Measurements from ENCODE around the gene CTBP2.
"Not testable (repeated sequence)": the region's sequence is repeated elsewhere in the genome, so short reads cannot be mapped to it uniquely, and the experiment has no call there.

CTBP2 gene

GRCh38 chr10:125179107-125179506, 18.7 kb upstream of the CTBP2 start:
- not testable (repeated sequence) for DNase-seq

- DNase-seq = no peak
Measured at GRCh38 chr10:125177641-125178640, 17.6 kb upstream of the CTBP2 start.

DNA sequence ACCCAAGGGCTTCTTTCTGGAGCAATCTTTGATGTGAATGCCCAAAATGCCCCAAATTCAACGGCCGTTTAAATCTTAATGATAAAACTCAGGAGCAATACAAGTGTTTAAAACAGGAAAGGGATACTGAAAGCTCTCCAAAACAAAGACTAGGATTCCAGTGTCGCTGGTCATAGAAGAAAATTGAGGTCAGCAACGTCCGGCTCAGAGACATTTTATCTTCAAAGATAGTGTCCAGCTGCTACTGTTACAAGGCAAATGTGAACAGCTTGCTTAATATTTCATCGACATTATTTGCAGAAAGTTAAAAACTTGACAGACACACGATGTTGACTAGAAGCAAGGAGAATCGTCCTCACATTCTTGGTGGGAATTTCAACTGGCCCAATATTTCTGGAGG, 15.4 kb upstream of the CTBP2 start:
- no peak for DNase-seq

- DNase-seq = no peak
Measured at GRCh38 chr10:125174360-125174759, 14.0 kb upstream of the CTBP2 start.

- DNase-seq = no peak
Measured at GRCh38 chr10:125172694-125173093, 12.3 kb upstream of the CTBP2 start.

- DNase-seq = no peak
Measured at GRCh38 chr10:125171402-125172306, 11.3 kb upstream of the CTBP2 start.

GRCh38 chr10:125169915-125170314, 9.6 kb upstream of the CTBP2 start:
- DNase-seq = no peak

DNA sequence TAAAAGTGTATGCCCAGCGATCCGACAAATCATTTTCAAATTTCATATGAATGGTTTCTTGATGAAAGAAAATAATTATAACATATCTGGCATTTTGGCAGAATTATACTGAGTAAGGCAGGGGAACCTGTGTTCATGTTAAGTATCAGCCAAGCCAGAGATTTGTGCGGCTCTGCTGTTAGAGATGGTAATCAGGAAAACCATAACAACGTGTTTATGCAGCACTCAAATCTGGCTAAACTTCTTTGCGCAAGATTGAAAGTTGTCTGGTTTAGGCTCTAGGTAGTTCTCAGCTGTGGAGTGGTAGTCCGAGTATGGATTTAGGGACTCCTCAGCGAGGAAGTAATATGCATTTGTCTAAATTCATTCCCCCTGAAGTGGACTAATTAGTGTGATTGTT, 8.9 kb upstream of the CTBP2 start:
- no peak for DNase-seq

DNA sequence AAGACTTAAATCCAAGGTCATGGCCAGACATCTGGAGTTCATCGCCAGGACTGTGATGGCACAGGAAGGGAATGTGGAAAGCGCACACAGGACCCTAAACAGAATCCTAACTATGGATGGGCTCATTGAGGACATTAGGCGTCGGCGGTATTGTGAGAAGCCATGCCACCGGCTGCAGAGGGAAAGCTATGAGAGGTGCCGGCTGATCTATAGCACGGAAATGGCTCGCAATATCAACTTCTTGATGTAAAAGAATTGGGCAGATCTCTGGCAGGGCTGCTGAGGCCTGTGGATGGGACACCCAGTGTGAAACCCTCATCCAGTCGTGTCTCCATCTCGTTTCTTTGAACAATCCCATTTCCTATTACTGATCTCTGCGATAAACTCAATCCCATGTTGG, 6.3 kb upstream of the CTBP2 start:
- DNase-seq = no peak

DNA sequence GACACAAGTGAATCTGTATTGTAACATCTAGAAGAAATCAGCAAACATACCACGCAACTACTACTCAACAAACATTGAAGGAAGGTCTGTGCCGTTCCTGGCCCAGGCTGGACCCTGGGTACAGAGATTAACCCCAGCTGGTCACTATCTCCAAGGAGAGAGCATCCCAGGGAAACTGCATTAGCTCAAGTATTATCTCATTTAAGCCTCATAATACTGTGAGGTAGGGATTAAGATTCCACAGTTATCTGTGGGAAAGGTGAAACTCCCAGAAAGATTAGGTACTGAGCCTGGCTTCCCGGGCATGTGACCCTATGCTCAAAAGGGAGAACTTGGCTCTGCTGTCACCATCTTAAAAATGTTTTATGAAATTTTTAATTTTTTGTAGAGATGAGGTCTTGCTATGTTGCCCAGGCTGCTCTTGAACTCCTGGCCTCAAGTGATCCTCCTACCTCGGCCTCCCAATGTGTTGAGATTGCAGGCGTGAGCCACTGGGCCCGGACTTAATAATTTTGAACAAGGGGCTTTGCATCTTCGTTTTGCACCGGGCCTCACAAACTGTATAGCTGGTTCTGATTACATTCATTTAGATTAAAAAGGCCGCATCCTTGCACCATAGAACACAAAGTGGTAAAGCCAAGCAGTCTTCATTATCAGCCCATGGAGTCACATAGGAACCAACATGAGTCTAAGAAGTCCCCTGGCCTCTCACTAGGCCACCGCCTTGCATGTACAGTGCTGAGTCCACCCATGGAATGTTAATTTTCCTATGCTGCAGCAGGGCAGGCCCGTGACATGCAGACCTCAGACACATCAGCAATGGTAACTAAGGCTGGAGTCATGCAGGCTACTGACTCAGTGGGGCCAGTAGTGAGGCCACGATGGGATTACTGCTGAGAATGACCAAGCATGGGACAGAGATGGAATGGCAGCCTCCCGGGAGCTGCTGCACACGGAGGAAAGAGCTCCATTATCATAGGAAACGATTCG, 5.5 kb upstream of the CTBP2 start:
- DNase-seq = no peak

DNA sequence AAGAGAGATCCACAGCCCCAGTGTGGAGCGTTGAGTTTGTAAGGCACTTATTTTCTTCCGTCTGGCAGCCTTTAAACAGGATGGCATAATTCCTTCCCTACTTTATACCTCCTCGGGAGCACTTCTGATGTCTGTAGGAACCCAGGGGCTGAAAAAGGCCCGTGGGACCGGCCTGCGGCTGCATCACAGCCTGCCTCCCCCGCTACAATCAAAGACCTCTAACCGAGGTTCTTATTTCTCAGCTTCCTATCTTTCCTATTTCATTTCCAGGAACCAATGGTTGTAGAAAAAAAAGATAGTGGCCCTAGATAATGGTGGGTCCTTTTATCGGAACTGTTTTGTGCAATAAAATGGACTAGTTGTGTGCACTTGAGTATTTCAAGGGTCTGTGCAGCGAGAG, 4.1 kb upstream of the CTBP2 start:
- no peak for DNase-seq

GRCh38 chr10:125163803-125164202, 3.4 kb upstream of the CTBP2 start:
- DNase-seq = no peak

- not testable (repeated sequence) for DNase-seq
Measured at GRCh38 chr10:125163312-125163711, 2.9 kb upstream of the CTBP2 start.

- no peak for DNase-seq
Measured at GRCh38 chr10:125162120-125162931, 2.0 kb upstream of the CTBP2 start.

DNA sequence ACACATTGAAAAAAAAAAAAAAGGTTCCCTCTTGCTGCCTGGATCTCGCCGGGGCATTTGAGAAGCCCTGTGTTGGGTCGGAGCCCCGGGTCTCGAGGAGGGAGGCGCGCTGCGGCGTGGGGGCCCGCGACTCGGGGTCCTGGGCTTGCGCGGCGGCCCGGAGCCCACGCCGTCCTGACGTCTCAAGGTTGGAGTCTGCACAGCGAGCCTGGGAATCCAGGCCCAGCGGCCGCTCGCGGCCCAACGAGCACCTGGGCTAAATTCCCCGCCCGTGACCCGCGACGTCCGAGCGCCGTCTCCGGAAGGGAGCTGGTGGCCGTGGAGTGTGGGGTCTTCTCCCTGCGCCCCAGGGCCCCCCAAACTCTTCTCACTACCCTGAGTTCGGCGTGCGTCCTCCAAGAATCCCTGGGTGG, 1.4 kb upstream of the CTBP2 start:
- no peak for DNase-seq

DNA sequence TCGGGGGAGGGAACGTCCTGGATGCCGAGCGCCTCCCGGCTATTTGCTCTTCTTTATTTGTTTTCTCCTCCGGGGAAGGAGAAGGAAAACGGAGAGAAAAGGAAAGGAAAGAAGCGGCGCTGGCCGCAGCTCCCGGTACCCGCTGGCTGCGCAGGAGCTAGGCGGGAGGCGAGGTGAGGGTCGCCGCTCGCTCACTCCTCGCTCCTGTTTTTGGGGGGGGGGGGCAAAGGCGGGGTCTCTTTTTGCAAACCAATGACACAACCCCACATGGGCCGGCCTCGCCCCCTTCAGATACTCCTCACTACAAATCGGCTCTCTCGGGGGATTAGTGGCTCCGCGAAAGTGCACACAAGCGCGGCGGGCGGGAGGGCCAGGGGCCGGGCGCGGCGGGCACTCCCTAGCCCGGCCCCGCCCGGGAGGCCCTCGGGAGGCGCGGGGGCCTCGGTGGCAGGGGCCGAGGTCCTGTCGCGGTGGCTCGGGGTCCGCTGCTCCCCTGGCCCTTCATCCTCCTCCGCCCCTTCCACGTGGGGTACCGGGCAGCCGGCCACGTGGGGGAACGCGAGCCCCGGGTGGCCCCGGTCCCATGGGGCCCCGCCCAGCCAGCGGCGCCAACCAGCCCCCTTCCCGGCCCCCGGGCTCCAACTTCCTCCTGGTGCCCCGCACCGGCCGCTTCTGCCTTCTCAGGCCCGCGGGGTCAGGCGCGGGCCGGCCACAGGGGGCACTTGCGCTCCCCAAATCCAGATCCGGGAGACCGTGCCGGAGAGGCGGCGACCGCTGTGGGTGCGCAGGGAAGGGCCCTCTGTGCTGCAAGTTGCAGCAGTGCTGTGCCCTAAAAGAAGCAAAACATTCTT, 718 bp upstream of the CTBP2 start:
- peak in 1 of 2 experiments; percentile 76 for DNase-seq

GRCh38 chr10:125159486-125159931, 854 bp downstream of the CTBP2 start:
- no peak for DNase-seq

GRCh38 chr10:125158601-125159485, 1.5 kb downstream of the CTBP2 start:
- no peak for DNase-seq

GRCh38 chr10:125158275-125158600, 2.1 kb downstream of the CTBP2 start:
- DNase-seq = no peak

Measured in NCI-H446 (cell line).